ENCODE data around the gene CRY2. TPM values are rescaled to one million over a fixed set of nuclear protein-coding genes. Genes with fewer than 3 reads are reported as not detected.

The CRY2 gene
- total and polyA plus RNA-seq, 12 donors, result 14.7 to 57.4 (median 28.8) TPM

- Histone ChIP-seq H3K27me3 (no peaks in the 10 kb centered on the region), H3K9me3 (replicated peaks in 1 of 3) (no peaks in the 10 kb centered on the region), H3K27ac (no peak overlapping the region), H3K4me1 (replicated peaks in 1 of 2) (no peaks in the 10 kb centered on the region), H3K36me3 (replicated peaks in 1 of 2) (peaks cover 0 to 16% of the 10 kb centered on the region in 2 donors), H3K4me3 (no peak overlapping the region)
- 69 to 88% (median 86%) methylated on average over 3 of the region's 3 CpGs for WGBS, 4 donors
- TF ChIP-seq POLR2A (IDR thresholded peaks at IDR 0.05), result no peak
- TF ChIP-seq, protein P1, sequence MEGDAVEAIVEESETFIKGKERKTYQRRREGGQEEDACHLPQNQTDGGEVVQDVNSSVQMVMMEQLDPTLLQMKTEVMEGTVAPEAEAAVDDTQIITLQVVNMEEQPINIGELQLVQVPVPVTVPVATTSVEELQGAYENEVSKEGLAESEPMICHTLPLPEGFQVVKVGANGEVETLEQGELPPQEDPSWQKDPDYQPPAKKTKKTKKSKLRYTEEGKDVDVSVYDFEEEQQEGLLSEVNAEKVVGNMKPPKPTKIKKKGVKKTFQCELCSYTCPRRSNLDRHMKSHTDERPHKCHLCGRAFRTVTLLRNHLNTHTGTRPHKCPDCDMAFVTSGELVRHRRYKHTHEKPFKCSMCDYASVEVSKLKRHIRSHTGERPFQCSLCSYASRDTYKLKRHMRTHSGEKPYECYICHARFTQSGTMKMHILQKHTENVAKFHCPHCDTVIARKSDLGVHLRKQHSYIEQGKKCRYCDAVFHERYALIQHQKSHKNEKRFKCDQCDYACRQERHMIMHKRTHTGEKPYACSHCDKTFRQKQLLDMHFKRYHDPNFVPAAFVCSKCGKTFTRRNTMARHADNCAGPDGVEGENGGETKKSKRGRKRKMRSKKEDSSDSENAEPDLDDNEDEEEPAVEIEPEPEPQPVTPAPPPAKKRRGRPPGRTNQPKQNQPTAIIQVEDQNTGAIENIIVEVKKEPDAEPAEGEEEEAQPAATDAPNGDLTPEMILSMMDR (IDR thresholded peaks at IDR 0.05), result no peak
- DNase-seq, result peak in 1 of 7 donors; percentile 37
- intact Hi-C loops (cut with DNase I), result no loop called here
These were observed 31.5 kb upstream of the CRY2 start for GRCh38 chr11:45815747-45816146.

GRCh38 chr11:45816614-45817013 is 30.7 kb upstream of the CRY2 start:
- Histone ChIP-seq H3K4me3 (no peak overlapping the region), H3K4me1 (replicated peaks in 1 of 2) (no peaks in the 10 kb centered on the region), H3K9me3 (replicated peaks in 1 of 3) (no peaks in the 10 kb centered on the region), H3K27ac (no peak overlapping the region), H3K36me3 (replicated peaks in 1 of 2) (peaks cover 0 to 7% of the 10 kb centered on the region in 2 donors), H3K27me3 (no peaks in the 10 kb centered on the region)
- intact Hi-C loops (cut with DNase I), result no loop called here
- TF ChIP-seq POLR2A (IDR thresholded peaks at IDR 0.05), result no peak
- TF ChIP-seq, protein P1 (IDR thresholded peaks at IDR 0.05), result no peak
- DNase-seq, result no peak
- WGBS, 4 donors, result 62 to 90% (median 78%) methylated on average over 1 to 3 of the region's 3 CpGs

DNA sequence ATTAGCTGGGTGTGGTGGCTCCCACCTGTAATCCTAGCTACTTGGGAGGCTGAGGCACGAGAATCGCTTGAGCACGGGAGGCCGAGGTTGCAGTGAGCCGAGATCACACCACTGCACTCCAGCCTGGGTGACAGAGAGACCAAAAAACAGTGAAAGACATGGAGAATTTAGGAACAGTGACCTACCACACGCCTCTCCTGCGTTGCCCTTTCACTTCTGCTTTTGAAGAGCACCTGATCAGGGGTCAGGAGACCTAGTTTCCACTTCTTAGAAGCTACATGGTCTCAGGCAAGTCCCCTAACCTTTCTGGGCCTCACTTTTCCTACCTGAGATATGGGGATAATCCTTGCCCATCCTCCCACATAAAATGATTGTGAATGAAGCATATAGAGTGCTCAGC is 30.1 kb upstream of the CRY2 start:
- Histone ChIP-seq H3K27ac (no peak overlapping the region), H3K4me1 (replicated peaks in 1 of 2) (no peaks in the 10 kb centered on the region), H3K36me3 (replicated peaks in 1 of 2) (peaks cover 0 to 2% of the 10 kb centered on the region in 2 donors), H3K9me3 (replicated peaks in 1 of 3) (no peaks in the 10 kb centered on the region), H3K27me3 (no peaks in the 10 kb centered on the region), H3K4me3 (no peak overlapping the region)
- no peak for TF ChIP-seq POLR2A (IDR thresholded peaks at IDR 0.05)
- TF ChIP-seq, protein P1 (IDR thresholded peaks at IDR 0.05), result no peak
- no peak for DNase-seq
- intact Hi-C loops (cut with DNase I), result no loop called here
- 89 to 97% (median 95%) methylated on average over 7 of the region's 7 CpGs for WGBS, 4 donors

DNA sequence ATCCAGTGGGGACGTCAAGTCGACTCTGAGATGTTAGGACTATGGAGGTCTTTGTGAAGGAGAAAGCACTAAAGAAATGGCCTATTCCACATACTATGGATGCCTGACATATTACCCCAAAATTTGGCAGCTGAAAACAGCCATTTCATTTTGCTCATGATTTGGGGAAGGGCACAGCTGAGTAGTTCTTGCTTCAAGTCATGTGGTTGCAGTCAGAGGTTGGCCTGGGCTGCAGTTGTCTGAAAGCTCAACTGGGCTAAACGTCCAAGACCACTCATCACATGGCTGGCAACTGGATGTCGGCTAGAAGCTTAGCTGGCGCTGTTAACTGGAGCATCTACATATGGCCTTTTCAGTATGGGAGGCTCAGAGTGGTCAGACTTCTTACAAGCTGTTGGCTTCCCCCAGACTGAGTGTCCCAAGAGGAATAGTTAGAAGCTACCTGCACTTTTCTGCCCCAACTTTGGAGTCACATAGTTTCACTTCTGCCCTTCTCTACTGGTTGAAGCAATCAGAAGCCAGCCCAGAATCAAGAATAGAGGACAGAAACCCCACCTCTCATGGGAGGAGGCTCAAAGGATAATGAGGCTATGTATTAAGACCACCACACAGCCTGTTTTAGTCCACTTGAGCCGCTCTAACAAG is 28.2 kb upstream of the CRY2 start:
- peak in 1 of 7 donors; percentile 34 for DNase-seq
- intact Hi-C loops (cut with DNase I), result no loop called here
- H3K27me3 ChIP-seq, result no peaks in the 10 kb centered on the region
- H3K36me3 ChIP-seq (replicated peaks in 1 of 2), result no peaks in the 10 kb centered on the region
- H3K4me3 ChIP-seq, result no peak overlapping the region
- no peaks in the 10 kb centered on the region for H3K9me3 ChIP-seq (replicated peaks in 1 of 3)
- H3K27ac ChIP-seq, result no peak overlapping the region
- TF ChIP-seq, protein P1 (IDR thresholded peaks at IDR 0.05), result no peak
- TF ChIP-seq POLR2A (IDR thresholded peaks at IDR 0.05), result no peak
- WGBS, 4 donors, result 83 to 92% (median 88%) methylated on average over 6 of the region's 6 CpGs
- no peaks in the 10 kb centered on the region for H3K4me1 ChIP-seq (replicated peaks in 1 of 2)
